Stimulated activated naive CD4-positive, alpha-beta T cell (primary cell): ENCODE data around the gene MYL11.
A peak's percentile ranks its signal among the peaks of the same experiment; 100 is the strongest.
"Not testable (repeated sequence)": the region's sequence is repeated elsewhere in the genome, so short reads cannot be mapped to it uniquely, and the experiment has no call there.

ENCODE experiments used
- DNase-seq, 6 experiments: peaks; one replicate each; lab custom pipeline; 2025; lab: John Stamatoyannopoulos, UW

Gene MYL11, protein sequence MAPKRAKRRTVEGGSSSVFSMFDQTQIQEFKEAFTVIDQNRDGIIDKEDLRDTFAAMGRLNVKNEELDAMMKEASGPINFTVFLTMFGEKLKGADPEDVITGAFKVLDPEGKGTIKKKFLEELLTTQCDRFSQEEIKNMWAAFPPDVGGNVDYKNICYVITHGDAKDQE

DNA sequence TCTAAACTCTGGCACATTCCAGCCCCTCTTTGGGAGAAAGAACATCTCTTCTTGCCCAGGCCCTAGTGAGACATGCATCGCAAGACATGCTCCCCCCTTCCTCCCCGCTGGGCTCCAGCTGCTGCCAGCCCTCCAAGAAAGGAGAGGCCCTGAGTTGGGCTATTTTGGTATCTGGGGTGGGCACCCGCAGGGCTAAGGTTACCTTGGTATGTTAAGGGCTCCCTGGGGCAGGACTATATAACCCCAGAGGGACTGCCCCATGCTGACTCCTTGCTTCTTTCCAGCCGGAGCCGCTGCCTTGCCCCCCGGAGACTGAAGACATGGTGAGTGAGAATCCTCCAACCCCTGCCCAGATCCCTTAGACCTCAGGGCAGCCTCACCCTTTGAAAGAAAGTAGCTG lies at the start of gene MYL11:
MYL11 (plus strand) TSS at position 265 of the 400 bp plus-strand sequence; CDS start at position 321, 56 bp downstream.
- no peak for DNase-seq

DNA sequence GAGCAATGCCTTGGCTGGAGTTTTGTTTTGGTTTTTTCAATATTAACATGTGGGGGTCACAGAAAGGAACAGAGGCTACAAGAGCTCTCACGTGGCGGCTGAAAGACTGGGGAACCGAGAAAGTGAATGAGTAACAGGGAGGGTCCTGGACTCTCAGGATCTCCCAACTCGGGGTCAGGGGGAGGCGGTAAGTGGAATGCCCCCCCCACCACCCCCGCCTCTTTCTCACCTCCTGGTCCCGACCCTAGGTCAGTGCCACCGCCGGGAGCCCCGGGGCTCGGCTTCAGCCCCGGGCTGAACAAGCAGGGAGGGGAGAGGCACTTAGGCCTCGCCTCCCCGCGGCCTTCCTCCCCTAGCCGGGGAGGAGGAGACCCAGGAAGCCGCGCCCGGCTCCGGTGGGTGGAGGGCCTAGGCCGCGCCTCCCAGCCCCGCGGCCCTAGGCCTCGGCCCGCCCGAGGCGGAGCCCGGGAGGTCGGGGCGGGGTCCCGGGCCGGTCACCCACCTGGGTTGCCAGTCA lies 40.1 kb upstream of the MYL11 start:
- peak; percentile 68 to 93 (median 85) for DNase-seq

DNA sequence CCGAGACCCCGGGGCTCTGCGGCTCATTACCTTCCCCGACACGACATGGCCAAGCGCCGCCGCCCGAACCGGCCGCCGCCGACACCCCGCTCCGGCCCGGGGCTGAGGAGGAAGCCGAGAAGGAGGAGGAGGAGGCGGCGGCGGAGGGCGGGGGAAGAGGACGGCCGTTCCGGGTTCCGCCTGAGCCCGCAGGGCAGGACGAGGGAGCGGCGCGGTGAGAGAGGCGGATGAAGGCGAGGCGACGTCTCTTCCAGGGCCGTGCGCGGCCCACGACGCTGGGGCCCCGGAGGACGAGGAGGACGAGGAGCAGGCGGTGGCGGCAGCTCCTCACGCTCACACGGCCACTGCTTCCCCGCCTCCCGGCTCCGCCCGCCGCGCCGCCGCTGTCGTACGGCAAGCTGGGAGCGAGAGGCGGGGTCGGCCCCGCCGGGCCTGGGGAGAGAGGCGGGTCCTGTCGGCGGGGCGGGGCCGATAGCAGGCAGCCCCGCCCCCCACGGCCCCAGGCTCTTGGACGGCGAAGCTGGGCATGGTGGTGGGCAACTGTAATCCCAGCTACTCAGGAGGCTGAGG lies 39.5 kb upstream of the MYL11 start:
- DNase-seq: peak; percentile 72 to 93 (median 86)

DNA sequence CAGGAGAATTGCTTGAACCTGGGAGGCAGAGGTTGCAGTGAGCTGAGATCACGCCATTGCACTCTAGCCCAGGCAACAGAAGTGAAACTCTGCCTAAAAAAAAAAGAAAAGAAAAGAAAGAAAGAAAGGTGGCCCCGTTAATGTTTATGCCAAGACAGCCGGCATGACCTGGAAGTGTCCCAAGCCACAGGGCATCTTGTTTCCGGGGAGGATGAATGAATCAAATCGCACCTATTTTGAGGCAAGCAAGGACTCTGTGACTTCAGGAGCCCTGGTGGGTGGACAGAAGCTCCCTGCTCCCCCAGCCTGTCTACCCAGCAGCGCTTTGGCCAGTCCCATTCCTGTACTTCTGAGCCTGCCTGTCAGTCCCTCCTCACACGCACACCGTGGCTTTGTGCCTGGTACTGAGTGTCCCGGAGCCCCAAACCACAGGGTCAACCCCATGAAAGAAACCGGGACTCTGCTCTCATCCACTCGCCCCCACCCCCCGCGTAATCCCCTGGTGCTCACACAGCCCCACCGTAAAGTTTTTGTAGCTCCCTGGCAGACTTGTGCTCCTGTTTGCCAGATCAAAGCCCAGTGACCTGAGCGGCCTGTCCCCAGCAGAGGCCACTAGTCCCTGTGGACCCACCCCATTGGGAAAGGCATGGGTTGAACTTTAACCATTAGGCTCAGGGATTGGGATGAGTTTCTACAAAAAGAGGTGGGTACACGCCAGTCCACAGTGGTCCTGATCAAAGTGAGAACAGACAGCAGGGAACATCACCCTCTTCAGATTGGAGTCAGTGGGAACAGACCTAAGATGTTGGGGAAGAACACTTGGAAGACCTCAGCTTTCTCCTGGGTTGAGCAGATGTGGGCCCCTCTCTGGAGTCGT lies 38.8 kb upstream of the MYL11 start:
- peak in 3 of 6 experiments; percentile 36 to 84 (median 60) for DNase-seq

DNA sequence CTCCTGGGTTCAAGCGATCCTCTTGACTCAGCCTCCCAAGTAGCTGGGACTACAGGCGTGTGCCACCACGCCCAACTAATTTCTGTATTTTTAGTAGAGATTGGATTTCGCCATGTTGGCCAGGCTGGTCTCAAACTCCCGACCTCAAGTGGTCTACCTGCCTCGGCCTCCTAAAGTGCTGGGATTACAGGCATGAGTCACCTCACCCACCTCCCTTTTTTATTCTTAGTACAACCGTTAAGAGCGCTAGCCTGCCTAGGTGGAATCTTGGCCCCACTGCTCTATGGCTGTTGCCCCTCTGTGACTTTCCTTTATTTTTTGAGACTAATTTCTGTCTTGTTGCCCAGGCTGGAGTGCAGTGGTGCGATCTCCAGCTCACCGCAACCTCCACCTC lies 36.6 kb upstream of the MYL11 start:
- DNase-seq: not testable (repeated sequence)

DNA sequence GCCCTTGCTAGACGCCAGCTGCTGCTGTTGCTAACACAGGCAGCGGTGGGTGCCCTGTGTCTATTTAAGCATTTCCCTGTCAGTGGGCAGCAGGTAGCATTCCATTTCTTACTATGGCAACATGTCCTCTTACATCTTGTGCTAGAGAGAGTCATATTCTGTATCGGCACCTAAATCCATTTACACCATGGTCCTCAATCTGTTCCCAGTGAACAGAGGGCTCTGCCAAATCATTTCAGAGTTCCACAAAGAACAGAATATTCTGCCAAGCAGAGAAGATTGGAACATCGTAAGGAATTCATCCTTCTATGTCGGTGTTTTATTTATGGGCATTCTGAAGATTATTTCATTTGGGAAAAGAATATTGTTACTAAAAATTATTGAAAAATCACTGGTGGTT lies 35.9 kb upstream of the MYL11 start:
- DNase-seq: not testable (repeated sequence)

DNA sequence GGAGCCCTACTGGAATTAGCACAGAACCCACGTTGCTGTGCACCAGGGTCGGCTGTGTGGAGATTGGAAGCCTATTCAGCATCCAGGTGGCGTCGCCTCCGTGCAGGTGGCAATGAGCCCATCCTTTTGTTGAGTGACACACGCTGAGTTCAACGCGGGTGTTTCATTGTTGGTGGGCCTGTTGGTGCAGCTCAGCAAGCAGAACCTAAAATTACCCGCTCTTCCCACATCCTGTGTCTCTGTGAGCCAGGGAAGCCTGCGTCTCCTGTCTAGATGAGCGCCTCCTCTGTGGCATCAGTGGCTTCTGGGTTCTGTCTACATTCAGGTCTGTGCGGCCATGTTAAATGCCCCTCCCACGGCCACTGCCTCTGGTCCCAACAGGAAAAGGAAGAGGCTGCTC lies 34.0 kb upstream of the MYL11 start:
- DNase-seq: no peak

DNA sequence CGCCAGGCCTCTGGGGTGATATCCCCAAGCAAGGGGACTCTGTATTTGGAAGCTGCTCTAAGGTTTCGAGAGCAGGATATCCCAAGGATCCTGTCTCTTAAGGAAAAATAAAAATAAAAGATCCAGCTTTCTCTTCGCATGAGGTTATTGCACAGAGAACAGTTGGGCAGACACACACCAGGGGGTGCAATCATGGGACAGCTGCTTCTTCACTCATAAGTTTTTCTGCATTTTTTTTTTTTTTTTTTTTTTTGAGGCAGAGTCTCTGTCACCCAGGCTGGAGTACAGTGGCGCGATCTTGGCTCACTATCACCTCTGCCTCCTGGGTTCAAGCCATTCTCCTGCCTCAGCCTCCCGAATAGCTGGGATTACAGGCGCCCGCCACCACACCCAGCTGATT lies 32.6 kb upstream of the MYL11 start:
- DNase-seq: peak in 1 of 6 experiments; percentile 16

DNA sequence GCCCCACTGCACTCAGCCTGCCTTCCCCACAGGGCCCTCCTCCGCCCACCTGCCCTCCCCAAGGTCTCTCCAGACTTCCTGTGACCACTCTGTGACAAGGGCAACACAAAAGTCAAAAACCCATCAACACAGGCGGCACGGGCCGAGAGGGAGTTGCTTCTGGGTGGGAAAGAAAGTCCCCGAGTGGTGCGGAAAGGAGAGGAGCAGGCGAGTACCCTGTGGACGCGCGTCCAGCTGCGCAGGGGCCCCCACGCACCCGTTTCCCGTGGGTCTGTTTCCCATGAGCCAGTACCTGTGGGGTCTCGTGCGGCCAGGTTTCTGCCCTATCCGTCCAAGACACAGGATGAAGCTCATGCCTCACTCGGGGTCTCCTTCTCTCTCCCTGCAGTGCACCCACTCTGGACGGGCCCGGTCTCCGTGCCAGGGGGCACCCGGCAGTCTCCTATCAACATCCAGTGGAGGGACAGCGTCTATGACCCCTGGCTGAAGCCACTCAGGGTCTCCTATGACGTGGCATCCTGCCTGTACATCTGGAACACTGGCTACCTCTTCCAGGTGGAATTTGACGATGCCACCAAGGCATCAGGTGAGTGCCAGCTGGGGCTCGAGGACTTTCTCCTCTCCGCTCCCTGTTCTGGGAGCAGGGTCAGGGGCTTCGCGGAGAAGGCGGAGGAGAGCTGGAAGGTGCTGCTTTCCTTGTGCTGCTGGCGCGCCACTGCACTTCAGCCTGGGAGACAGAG lies 31.7 kb upstream of the MYL11 start:
- DNase-seq: no peak

DNA sequence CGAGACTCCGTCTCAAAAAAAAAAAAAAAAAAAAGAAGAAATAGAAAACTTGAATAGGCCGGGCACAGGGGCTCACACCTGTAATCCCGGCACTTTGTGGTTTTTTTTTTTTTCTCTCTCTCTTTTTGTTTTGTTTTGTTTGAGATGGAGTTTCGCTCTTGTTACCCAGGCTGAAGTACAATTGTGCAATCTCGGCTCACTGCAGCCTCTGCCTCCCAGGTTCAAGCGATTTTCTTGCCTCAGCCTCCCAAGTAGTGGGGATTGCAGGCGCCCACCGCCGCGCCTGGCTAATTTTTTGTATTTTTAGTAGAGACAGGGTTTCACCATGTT lies 31.1 kb upstream of the MYL11 start:
- DNase-seq: not testable (repeated sequence)

DNA sequence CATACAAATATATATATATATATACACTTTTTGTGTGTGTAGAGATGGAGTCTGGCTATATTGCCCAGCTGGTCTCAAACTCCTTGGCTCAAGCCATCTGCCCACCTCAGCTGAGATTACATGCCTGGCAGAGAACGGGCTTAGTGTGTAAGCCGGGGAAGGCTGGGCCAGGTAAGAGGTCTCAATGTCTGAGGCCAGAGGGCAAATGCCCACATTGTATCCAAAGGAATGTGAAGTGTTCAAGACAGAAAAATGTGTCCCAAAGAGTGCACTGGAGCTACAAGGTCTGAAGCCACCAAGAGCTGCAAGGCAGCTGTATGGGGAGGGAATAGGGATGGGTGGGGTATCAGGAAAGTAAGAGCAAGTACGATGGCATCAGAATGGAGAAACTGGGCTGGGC lies 28.3 kb upstream of the MYL11 start:
- DNase-seq: no peak

DNA sequence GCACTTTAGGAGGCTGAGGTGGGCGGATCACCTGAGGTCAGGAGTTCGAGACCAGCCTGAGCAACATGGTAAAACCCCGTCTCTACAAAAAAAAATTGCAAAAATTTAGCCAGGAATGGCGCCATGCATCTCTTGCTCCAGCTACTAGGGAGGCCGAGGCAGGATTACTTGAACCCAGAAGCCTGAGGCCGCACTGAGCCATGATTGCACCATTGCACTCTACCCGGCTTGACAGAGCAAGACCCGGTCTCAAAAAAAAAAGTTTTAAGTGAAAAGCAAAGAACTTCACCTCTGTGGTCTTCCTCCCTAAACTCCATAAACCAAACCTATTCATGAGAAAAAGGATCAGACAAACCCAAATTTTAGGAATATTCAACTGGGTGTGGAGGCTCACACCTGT lies 26.5 kb upstream of the MYL11 start:
- DNase-seq: no peak

DNA sequence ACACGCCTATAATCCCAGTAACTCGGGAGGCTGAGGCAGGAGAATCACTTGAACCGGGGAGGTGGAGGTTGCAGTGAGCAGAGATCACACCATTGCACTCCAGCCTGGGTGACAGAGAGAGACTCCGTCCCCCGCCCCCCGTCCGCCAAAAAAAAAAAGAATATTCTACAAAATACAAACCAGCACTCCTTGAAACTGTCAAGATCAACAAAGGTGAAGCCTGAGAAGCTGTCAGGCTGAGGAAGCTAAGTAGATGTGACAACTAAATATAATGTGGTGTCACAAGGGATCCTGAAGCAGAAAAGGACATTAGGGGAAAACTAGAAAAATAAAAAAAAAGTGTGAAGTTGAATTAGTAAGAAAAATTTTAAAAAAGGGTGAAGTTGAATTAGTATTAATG lies 25.7 kb upstream of the MYL11 start:
- no peak for DNase-seq

DNA sequence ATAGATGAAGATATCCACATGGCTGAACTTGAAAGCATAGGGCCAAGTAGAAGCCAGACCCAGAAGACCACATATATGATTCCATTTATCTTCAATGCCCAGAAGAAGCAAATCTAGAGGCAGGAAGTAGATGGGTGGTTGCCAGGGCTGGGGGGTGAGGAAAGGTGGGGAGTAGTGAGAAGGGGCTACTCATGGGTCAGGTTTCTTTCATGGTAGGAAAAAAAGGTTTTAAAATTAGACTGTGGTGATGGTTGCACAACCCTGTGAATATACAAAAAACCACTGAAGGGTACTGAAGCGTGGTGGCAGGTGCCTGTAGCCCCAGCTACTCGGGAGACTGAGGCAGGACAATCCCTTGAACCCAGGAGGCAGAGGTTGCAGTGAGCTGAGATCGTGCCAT lies 24.9 kb upstream of the MYL11 start:
- DNase-seq: no peak

DNA sequence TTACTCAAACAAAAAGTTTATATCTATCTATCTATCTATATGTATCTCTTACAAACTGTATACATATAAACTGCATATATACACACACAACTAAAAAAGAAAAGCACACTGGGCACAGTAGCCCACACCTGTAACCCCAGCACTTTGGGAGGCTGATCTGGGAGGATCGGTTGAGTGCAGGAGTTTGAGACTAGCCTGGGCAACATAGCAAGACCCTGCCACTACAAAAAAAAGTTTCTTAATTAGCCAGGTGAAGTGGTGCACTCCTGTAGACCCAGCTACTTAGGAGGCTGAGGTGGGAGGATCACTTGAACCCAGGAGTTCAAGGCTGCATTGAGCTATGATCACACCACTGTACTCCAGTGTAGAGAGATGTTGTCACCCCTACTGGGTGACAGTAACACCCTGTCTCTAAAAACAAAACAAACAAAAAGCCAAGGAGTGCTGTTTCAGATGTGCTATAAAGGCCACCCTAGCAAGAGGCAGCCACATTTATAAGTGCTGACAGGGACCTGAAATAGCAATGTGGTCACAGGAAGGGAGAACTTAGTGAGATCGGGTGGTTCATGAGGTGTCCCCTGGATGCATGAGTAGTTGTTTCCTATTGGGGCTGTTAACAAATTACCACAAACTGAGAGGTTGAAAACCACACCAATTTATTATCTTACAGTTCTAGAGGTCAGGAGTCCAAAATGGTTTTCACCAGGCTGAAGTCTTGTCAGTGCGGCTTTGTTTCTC lies 24.3 kb upstream of the MYL11 start:
- no peak for DNase-seq

DNA sequence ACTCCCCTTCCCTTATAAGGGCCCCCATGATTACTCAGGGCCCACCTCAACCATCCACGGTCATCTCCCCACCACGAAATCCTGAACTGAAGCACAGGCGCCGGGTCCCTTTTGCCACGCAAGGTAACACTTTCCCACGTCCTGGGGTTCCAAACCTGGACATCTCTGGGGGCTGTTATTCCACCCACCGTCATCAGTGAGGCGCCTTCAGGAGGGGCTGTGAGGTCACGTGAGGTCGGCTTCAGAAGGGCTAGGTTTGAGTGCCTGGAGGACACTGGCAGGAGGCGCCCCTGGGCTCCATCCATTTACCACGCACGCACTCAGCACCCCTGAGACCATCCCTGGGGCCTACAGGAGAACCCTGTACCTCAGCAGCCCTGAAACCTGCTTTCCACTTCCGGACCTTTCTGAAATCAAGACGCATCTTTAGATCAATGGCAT lies 23.6 kb upstream of the MYL11 start:
- no peak for DNase-seq

DNA sequence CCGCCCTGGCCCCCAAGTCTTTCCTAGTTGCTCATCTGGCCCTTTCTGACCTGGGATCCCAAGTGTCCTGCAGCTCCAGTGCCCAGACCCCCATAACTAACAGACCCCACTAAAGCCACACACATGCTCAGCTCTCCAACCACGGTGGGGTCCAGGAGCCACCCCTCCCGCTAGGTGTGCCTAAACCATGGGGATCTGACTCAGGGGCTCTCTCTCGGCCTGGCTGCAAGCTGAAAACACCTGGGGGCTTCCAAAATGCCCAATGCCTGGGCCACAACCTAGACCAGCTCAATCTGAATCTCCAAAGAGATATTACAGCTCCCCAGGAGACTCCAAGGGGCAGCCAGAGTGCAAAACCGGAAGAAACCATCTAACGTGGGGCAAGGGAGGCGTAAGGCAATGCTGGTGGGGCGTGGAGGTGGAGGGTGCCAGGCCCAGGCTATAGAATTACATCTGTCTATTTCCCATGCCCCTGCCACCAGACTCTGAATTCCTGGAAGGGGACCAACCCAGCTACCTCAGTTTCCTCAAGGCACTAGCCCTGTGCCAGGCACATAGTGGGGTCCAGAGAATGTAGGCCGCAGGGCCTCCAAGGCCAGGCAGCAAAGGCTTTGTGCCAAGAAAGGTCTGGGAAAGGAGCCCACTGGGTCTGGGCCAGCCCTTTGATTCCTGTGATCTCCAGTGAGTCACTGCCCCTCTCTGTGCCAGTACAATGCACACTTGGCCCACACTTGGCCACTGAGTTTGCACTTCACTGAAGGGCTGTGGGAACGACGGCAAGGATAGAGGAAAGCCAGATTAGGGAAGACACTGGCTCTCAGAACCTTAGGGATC lies 22.8 kb upstream of the MYL11 start:
- DNase-seq: no peak

DNA sequence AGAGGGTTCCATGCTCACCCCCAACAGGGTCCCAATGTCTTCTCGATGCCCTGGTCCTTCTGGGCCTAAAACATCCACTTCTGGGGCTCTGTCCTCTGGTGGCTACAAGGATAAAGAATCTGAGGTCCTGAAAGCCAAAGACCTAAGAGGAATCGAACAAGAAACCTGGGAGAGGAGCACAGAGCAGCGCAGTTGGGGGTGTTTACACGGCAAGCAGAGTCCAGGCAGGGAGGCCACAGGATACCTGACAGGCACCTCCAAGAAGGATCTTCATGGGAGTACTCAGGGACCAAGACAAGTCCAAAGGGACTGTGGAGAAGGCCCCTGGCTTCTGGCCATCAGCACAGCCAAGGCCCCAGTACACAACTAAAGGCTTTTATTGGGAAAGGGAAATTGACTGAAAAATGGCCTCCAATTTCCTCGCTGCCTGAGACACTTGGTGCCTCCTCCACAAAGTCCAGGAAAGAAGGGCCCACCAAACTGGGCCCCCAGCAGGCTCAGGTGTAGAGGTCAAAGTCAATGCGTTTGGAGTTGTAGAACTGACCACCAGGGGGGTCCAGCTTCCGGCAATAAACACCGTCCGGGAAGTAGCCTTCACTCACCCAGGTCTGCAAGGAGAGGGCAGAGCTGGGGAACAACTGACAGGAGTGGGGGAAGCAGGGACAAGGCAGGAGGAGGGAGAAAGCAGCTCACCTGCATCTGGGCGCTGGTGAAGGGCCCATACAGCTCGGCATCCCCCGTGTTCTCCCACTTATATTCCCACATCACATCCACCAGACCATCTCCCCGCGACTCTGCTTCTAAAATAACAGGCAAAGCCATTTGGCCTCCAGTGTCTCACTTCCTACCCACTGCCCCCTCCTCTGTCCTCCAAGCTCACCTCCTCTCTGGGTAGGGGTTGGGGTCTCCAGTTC lies 21.9 kb upstream of the MYL11 start:
- no peak for DNase-seq

DNA sequence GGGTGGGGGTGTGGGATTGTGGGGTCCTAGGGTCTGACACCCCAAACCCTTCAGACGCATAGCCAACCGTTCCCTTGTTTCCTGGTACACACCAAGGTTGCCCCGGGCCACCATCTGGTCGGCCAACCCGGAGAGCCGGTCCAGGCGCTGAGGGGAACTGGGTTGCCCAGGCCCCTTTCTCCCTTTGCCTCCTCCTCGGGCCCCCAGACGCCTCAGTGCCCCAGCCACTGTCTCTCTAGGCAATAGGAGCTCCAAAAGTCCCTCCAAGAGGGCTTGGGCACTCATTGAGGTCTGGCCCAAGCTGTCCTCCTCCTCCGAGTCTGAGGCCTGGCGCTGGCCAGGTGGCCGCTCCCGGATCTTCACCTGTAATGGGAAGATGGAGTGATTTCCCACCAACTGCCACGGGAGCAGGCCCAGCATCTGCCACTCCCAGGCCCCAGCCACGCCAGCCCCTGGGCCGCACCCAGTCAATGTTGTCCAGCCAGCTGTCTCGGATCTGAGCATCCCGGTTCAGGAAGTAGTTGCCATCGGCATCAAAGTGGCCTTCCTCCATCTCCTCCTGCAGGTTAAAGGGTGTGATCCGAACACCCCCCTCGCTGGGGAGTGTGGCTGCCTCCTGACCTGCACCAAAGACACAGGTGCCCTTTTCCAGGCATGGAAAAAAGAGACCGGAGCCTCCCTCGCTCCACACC lies 21.0 kb upstream of the MYL11 start:
- no peak for DNase-seq
